Hematopoietic multipotent progenitor cell treated with erythropoietin and hydrocortisone succinate and interleukin-3 and kit ligand, for 6 days (in vitro differentiated cells): ENCODE measurements around the gene RAB4B.
A peak's percentile ranks its signal among the peaks of the same experiment; 100 is the strongest.
"Not testable (repeated sequence)": the region's sequence is repeated elsewhere in the genome, so short reads cannot be mapped to it uniquely, and the experiment has no call there.

ENCODE experiments used
- DNase-seq: peaks from one replicate; pipeline ENCODE4 v3.0.0-alpha.2; 2015

The RAB4B gene

DNA sequence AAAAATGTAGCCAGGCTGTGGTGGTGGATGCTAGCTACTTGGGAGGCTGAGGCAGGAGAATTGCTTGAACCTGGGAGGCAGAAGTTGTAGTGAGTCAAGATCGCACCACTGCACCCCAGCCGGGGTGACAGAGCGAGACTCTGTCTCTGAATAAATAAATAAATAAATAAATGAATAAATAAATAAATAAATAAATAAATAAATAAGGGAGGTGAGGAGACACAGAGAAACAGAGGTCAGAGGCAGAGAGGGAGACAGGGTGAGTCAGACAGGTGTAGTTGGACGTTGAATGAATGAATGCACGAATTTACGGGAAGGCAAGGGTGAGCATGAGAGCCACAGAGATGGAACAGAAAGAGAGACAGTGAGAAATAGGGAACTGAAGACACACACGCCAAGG, 3.1 kb downstream of the RAB4B start:
- no peak for DNase-seq

DNA sequence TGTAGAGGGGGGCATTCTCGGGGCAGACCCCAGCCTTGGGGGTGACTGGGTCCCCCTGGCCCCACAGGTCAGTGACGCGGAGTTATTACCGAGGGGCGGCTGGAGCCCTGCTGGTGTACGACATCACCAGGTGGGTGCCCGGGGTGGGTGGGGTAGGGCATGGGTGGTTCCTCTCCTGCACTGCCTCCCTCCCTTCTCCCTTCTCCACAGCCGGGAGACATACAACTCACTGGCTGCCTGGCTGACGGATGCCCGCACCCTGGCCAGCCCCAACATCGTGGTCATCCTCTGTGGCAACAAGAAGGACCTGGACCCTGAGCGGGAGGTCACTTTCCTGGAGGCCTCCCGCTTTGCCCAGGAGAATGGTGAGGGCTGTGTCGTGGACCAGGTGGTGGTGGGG, 5.7 kb downstream of the RAB4B start:
- DNase-seq = no peak

DNA sequence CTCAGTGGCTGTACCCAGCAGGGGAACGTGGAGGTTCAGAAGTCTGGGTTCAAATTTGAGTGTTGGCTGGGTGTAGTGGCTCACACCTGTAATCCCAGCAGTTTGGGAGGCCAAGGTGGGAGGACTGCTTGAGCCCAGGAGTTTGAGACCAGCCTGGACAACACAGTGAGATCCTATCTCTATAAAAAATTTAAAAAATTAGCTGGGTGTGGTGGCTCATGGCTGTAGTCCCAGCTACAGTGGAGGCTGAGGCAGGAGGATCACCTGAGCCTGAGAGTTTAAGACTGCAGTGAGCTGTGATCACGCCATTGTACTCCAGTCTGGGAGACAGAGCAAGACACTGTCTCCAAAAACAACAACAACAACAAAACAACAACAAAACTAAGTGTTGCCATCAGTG, 6.1 kb downstream of the RAB4B start:
- not testable (repeated sequence) for DNase-seq

DNA sequence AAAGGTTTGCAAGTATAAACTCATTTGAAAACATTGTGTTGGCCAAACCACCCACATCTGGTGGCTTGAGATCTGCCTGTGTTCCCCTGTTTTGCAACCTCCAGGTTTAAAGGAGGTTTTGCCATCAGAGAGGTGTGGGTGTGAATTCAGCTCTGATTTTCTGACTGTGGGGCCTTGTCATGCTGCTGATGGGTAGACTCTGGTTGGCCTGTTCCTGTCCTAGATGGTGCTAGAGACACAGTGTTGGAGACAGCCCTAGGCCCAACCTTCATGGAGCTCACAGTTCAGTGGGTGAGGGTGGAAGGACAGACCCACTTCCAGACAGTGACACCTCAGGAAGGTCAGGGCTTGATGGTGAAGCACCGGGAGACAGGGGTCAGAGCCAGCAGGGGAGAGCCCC, 7.5 kb downstream of the RAB4B start:
- DNase-seq = no peak

DNA sequence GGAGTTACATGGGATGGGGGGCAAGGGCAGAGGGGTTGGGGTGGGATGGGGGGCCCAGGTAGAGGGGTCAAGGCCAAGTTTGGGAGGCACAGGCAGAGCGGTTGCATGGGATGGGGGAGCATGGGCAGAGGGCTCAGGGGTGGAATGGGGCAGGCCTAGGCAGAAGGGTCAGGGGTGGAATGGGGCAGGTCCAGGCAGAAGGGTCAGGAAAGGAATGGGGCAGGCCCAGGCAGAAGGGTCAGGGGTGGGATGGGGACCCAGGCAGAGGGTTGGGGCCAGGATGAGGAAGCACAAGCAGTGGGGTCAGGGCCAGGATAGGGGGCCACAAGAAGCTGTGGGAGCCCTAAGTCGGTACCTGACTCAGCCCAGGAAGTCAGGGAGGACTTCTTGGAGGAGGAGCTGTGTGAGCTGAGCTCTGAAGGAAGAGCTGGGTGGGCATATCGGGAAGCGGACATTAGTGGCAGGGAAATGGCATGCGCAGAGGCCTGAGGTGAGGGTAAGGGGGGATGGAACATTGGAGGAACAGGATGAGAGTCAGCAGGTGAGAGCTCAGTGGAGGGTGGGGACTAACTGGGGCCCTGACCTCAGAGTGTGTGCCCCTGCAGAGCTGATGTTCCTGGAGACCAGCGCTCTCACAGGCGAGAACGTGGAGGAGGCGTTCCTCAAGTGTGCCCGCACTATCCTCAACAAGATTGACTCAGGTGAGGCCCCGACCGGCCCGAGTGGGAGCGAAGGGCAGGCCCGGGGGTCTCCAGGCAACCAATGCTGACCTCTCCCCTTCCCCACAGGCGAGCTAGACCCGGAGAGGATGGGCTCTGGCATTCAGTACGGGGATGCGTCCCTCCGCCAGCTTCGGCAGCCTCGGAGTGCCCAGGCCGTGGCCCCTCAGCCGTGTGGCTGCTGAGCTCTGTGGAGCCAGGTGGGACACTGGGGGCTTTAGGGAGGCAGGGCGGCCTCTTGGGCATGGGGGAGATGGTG, 8.3 kb downstream of the RAB4B start:
- DNase-seq = no peak

DNA sequence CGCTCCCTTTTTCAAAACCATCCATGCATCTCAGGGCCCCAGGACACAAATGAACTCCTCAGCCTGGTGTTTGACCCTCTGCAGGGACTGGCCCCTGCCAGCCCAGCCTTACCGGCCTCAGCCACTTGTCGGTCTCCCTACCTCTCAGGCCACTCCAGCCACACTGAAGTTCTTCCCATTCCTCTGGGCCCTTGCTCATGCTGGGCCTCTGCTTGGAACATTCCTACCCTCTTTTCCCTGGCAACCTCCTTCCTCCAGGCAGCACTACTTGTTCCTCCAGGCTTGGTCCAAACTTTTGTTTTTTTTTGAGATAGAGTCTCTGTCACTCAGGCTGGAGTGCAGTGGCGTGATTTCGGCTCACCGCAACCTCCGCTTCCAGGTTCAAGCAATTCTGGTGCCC, 13.3 kb downstream of the RAB4B start:
- no peak for DNase-seq

DNA sequence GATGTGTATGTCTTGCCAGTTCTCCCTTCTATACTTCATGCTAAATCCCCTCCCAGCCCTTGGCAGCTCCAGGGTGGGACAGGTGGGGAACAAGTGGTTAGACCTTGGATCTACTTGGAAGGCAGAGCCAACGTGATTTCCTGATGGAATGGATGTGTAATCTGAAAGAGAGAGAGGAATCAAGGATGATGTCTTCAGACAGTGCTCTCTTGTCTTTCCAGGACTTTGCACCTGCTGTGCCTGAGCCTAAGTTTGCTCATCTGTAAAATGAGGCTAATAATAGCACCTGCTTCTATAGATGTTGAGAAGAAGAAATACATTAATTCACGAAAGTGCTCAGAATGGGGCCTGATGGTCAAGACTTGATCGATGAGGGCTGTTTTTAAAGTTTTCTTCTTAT, 13.9 kb downstream of the RAB4B start:
- DNase-seq = no peak

DNA sequence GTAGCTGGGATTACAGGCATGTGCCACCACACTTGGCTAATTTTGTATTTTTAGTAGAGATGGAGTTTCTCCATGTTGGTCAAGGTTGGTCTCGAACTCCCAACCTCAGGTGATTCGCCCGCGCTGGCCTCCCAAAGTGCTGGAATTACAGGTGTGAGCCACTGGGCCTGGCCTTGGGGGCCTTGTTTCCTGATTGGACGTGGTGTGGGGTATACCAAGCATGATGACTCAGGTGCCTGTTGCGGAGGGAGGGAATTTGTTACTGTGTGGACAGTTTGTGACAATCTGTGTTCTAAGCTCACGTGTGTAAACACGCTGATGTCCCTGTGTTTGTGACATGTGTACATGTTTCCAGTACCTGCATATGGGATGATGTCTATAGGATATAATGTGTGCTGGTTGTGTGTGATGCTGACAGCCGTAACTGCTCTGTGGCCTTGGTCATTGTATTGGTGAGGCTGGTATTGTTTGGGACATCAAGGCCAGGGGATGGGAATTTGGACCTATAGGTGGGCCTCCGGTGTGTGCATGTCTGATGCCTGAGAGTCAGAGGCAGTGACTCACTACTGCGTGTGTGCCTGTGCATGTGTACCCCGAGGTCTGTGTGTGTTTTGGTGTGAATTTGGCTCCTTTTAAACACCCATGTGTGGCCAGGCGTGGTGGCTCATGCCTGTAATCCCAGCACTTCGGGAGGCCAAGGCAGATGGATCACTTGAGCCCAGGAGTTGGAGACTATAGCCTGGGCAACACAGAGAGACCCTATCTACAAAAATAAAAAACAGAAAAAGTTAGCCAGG, 19.3 kb downstream of the RAB4B start:
- no peak for DNase-seq

DNA sequence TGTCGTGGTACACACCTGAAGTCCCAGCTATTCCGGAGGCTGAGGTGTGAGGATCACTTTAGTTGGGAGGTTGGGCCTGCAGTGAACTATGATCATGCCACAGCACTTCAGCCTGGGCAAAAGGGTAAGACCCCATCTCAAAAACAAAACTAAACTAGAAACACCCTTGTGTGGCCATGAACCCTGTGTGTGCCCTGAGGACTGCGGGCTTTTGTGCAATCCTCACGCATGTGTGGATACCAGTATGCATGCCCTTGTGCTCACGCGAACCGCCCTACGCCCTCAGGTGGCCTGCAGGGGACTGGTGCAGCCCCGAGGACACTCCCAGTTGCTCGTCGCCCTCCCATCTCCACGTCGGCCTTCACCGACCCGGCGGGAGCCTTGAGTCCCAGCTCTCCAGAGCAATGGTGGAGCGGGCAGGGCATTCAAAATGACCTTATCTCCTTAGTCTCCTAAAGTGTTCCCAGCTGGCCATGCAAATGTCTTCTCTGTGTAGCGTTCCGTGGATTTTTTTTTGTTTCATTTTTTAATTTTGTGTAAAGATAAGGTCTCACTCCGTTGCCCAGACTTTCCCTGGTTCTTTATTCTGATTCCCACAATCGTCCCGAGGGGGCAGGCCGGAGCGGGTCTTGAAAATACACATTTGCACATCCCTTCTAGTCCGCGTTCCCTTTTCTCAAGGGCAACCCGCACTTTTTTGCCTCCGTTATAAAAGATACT, 20.1 kb downstream of the RAB4B start:
- DNase-seq = peak; percentile 95

DNA sequence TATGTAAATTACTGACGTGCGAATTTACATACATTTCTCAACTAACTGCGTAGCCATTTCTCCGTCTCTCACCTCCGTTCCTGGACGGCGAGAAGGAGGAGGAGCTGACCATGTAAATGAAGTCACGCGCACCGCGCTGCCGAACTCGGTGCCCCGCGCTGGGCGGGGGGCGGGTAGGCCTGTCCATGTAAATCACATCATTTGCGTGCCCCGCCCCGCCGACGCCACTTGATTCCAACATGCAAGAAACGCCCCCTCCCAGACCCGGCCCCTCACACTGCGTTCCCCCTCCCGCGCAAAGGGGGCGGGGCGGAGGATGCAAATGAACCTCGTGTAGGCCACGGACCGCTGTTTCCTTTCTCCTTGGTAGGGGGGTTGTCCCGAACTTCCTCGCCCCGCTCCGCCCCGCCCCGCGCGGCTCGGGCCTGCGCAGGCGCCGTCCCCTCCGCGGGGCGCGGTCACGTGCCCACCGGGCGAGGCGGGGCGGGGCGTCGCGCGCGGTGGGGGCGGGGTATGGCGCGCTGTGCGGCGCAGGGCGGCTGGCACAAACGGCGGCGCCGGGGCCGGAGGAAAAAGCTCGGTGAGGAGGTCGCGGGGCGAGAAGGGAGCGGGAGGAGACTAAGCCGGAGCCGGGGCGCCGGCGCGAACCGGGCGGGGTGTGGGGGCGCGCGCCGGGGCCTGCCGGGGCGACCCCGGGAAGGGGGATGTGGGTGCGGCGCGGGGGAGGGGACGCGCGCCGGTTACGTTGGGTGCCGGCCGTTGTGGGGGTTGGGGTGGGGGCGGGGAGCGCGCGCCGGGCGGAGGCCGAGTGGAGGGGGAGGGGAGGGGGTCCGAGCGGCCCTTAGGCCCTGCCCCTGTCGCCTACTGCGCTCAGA, 20.9 kb downstream of the RAB4B start, which contains the start of gene EGLN2:
TSS of gene EGLN2 (plus strand) at position 509 of the 875 bp plus-strand sequence. CDS start 1,382 bp downstream, outside the sequence.
- DNase-seq = peak; percentile 100

DNA sequence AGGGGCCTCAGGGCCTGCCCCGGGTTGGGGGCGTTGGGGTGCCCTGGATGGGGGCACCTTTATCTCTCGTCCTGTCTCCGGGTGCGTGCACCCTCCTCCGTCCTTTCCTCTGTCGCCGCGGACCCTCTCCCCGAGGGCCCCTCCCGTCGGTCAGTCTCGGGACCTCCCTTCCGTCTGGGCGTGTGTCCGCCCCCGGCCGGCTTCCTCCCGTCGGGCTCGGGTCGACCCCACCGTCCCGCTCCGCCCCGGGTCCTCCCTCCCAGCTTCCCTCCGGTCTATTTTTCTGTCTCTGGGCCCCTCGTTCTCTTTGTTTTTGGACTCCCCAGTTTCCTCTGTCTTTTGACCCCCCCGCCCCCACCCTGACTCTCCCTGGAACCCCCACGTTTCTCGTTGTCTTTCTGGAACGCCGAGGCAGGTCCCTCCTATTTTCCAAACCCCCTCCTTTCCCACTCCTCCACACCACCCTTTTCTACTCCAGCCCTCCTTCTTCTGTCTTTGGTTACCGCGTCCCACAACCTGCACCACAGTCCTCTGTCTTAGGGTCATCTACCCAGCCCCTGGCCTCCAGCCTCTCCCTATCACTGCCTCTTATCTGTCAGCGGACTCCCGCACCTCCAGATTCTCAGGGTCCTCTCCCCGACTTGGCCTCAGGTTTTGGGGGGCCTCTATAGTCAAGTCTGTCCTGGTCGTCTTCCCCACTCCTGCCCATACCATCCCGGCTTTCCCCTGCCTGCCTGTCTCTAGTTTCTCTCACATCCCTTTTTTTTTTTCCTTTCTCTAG, 21.7 kb downstream of the RAB4B start:
- DNase-seq = peak; percentile 49

DNA sequence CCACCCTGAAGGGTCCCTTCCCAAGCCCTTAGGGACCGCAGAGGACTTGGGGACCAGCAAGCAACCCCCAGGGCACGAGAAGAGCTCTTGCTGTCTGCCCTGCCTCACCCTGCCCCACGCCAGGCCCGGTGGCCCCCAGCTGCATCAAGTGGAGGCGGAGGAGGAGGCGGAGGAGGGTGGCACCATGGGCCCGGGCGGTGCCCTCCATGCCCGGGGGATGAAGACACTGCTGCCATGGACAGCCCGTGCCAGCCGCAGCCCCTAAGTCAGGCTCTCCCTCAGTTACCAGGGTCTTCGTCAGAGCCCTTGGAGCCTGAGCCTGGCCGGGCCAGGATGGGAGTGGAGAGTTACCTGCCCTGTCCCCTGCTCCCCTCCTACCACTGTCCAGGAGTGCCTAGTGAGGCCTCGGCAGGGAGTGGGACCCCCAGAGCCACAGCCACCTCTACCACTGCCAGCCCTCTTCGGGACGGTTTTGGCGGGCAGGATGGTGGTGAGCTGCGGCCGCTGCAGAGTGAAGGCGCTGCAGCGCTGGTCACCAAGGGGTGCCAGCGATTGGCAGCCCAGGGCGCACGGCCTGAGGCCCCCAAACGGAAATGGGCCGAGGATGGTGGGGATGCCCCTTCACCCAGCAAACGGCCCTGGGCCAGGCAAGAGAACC, 22.4 kb downstream of the RAB4B start:
- no peak for DNase-seq

DNA sequence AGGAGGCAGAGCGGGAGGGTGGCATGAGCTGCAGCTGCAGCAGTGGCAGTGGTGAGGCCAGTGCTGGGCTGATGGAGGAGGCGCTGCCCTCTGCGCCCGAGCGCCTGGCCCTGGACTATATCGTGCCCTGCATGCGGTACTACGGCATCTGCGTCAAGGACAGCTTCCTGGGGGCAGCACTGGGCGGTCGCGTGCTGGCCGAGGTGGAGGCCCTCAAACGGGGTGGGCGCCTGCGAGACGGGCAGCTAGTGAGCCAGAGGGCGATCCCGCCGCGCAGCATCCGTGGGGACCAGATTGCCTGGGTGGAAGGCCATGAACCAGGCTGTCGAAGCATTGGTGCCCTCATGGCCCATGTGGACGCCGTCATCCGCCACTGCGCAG, 22.9 kb downstream of the RAB4B start:
- no peak for DNase-seq

DNA sequence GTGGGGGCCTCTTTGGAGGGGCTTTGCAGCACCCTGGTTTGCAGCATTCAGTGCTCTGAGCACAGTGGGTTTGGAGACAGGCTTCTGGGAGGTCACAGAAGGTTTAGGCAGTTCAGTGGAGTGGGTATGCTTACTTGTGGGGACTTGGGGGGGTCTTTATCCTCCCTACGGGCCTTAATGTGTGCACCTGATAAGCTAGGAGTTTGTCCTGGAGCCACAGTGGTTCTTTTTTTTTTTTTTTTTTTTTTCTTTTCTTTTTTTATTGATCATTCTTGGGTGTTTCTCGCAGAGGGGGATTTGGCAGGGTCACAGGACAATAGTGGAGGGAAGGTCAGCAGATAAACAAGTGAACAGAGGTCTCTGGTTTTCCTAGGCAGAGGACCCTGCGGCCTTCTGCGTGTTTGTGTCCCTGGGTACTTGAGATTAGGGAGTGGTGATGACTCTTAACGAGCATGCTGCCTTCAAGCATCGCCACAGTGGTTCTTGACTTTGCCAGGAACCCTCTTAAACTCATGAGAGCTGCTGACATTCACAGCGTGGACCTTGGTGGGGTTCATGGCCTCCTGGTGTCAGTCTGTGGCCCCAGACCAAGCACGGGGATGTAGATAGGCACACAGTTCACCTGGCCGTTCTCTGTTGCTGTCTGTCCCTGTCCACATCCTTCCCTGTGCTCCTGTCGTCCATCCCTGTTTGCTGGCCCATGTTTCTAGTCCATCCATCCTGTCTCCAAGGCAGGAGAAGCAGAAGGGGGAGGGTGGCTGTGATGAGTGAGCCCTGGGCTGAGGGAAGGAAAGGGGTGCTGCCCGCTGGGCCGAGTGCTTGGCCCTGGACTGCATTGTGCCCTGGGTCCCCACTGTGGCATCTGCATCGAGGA, 23.6 kb downstream of the RAB4B start:
- peak; percentile 60 for DNase-seq

DNA sequence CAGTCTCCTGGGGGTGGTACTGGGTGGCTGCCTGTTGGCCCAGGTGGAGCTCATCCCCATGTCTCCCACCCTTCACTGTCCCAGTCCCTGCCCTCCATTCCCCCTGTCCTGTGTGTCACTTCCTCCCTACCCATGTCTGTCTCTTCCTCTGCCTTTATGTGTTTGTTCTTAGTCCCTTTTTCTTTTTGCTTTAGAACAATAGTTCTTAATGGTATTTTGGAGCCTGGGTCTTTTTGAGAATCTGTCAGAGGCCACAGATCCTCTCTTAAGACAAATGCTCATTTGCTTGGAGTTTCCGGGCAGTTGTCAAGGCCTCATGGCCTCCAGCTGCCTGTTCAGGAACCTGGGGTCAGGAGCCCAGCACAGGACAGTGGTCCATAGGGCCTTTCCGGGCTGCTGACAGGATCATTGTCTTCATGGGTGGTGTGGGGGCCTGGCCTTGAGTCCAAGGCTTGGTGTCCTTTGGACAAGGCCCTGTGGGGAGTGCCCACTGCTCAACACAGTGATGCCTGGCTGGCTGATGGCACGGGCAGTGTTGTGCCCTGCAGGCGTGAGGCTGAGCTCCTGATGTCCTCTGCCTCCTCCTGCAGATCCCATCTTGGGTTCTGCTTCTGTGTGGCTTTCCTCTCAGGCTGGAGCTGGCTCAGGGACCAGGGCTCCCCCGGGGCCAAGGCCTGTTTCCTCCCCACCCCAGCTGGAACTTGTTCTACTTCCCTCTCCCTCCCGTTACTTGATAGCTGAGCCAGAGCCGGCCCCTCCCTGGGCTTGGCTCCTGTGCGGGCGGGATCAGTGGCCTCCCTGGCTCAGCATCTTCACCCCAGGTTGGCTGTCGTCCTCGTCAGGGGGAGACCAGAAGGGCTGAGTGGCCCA, 24.5 kb downstream of the RAB4B start:
- peak; percentile 69 for DNase-seq

DNA sequence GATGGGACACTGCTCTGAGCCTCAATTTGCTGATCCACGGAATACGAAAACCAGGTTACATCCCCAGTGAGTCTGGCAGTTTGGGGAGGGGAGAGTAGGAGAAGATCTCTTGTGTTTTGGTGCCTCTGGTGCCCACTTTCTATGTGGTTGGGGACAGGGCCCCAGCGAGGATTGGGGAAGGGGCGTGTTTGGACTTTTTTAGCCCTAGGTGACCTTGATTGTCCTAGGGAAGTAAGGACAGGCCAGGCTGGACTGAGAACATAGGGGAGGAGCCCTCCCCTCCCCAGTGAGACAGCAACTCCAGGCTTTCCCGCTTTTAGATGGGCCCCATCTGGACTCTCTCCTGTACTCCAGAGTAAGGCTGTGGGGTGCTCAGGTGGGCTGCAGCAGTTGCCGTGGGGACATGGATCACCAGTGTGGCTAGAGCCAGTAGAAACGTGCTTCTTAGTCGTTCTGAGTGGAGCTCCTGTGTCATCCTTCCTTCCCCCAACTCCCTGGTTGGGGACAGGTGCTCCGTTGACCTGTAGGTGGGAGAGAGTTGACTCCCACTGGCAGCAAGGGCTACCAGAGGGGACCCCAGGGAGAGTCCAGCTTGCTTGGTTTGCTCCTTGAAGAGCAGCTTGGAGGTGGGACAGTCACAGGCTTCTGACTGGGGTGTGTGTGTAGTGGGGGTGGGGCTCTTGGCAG, 25.3 kb downstream of the RAB4B start:
- DNase-seq = no peak

DNA sequence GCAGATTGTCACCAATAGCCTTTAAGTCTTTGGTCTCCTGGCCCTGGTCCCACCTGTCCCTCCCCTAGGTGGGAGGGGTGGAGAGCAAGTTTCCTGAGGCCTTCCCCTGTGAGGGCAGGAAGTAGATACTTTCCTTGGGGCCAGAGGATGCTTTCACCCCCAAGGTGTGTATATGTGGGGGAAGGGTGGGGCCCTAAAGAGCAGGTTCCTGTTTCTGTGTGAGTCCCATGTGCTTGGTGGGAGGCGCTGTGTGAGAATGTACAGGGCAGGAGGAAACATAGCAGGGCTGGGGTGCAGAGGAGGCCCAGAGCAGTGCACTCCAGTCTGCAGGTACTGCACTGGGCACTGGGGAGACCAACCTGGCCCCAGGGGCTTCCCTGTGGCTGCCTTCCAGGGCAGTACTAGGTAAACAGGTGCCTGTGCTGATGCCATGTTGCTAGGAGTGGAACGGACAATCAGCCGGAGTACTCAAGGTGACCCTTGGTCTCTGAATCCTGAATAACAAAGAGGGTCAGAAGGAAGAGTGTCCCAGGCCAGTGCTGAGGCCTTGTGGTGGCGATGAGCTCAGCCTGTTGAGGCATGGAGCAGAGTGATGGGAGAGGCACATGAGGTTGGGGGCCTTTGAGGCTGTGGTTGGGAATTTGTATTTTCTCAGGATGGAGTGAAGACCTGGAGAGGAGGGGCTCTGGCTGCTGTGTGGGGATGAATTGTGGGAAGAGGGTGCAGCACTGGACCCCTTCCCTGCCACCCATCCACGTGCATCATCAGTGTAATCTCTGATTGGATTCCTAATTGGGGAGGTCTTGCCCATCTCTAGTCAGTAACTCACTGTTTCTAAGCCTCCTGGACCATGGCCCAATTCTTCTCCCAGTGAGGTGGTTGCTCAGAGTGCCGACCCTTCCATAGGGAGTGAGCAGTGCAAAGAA, 26.1 kb downstream of the RAB4B start:
- DNase-seq = peak; percentile 62
